Uterus (tissue), 2 donors: ENCODE measurements around the gene AUTS2.
"Not testable (repeated sequence)": the region's sequence is repeated elsewhere in the genome, so short reads cannot be mapped to it uniquely, and the experiment has no call there.

Experiments used
- CTCF ChIP-seq, 4 experiments: fragments of 200-600 bp in 2 of 4; fragments of 450-650 bp in 2 of 4; sonication (generic) in 2 of 4; IDR thresholded peaks; one replicate each; pipeline ENCODE4 v1.5.1; 2016 to 2019; ENCODE audit warnings: antibody characterized with exemption in 4 of 4, mild to moderate bottlenecking in 2 of 4, moderate library complexity in 1 of 4
- POLR2A ChIP-seq, 2 donors: fragments of 450-650 bp; IDR thresholded peaks; one replicate each; pipeline ENCODE4 v1.6.1; 2016; ENCODE audit warnings: antibody characterized with exemption in 2 of 2, mild to moderate bottlenecking in 1 of 2, moderate library complexity in 1 of 2

- not testable (repeated sequence) for TF ChIP-seq CTCF, POLR2A (IDR thresholded peaks at IDR 0.05)
These were observed 1224.2 kb downstream of the AUTS2 start for GRCh38 chr7:70822490-70822889.
